ENCODE data around the gene TRIM41. TPM values are rescaled to one million over a fixed set of nuclear protein-coding genes. Genes with fewer than 3 reads are reported as not detected.

TRIM41 gene
- total and polyA plus RNA-seq, 2 of the 13 experiments (the other 11 are each of a cell fraction or from before 2014, with no cell fraction given), result 10.2 to 16.7 TPM

DNA sequence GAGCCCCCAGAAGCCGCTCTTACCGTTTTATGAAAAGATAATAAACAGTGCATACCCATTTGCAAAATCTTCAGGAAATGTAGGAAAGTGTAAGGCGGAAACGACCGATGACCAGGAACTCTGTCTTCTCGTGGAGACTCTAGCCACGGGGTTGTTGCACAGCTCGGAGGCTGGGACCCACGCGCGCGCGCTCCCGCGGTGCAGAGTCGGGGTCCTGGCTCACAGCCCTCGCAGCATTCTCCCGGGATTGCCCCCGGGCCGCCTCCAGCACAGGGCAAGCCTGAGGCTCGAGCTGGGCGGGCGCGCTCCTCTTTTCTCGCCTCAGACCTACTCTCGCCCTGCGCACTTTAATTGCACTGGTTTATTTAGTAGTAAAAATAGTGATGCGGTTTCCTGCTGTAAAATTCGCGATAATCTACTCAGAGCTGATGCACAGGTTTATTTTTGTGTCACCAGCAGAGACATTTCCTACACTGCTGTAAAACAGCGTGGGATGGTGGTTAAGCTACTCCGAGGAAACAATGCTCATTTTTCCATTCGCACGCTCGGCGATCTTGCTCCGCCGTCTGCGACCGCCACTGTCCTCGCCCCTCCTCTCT is 33.6 kb upstream of the TRIM41 start (continued):
- no peak for TF ChIP-seq ZNF441 (CRISPR knock-in tag; IDR thresholded peaks at IDR 0.05; ENCODE audit: borderline replicate concordance)
- no peak for TF ChIP-seq BRD4 (CRISPR knock-in tag; IDR thresholded peaks at IDR 0.05)
- no peak for TF ChIP-seq MTA3 (CRISPR knock-in tag; IDR thresholded peaks at IDR 0.05)
- TF ChIP-seq, protein P1, sequence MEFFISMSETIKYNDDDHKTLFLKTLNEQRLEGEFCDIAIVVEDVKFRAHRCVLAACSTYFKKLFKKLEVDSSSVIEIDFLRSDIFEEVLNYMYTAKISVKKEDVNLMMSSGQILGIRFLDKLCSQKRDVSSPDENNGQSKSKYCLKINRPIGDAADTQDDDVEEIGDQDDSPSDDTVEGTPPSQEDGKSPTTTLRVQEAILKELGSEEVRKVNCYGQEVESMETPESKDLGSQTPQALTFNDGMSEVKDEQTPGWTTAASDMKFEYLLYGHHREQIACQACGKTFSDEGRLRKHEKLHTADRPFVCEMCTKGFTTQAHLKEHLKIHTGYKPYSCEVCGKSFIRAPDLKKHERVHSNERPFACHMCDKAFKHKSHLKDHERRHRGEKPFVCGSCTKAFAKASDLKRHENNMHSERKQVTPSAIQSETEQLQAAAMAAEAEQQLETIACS (CRISPR knock-in tag; IDR thresholded peaks at IDR 0.05), result no peak
- TF ChIP-seq ZNF572 (CRISPR knock-in tag; IDR thresholded peaks at IDR 0.05), result no peak
- TF ChIP-seq, protein P2, sequence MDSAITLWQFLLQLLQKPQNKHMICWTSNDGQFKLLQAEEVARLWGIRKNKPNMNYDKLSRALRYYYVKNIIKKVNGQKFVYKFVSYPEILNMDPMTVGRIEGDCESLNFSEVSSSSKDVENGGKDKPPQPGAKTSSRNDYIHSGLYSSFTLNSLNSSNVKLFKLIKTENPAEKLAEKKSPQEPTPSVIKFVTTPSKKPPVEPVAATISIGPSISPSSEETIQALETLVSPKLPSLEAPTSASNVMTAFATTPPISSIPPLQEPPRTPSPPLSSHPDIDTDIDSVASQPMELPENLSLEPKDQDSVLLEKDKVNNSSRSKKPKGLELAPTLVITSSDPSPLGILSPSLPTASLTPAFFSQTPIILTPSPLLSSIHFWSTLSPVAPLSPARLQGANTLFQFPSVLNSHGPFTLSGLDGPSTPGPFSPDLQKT (CRISPR knock-in tag; IDR thresholded peaks at IDR 0.05; ENCODE audit: borderline replicate concordance), result no peak
- TF ChIP-seq, protein P3, sequence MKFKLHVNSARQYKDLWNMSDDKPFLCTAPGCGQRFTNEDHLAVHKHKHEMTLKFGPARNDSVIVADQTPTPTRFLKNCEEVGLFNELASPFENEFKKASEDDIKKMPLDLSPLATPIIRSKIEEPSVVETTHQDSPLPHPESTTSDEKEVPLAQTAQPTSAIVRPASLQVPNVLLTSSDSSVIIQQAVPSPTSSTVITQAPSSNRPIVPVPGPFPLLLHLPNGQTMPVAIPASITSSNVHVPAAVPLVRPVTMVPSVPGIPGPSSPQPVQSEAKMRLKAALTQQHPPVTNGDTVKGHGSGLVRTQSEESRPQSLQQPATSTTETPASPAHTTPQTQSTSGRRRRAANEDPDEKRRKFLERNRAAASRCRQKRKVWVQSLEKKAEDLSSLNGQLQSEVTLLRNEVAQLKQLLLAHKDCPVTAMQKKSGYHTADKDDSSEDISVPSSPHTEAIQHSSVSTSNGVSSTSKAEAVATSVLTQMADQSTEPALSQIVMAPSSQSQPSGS (CRISPR knock-in tag; IDR thresholded peaks at IDR 0.05), result no peak
- TF ChIP-seq PTBP1 (IDR thresholded peaks at IDR 0.05; ENCODE audit: low read depth, low read length, poor library complexity, severe bottlenecking), result no peak
- TF ChIP-seq RFXAP (CRISPR knock-in tag; IDR thresholded peaks at IDR 0.05; ENCODE audit: borderline replicate concordance), result no peak
- TF ChIP-seq HDAC1 (CRISPR knock-in tag; IDR thresholded peaks at IDR 0.05), result no peak
- TF ChIP-seq ZNF451 (CRISPR knock-in tag; IDR thresholded peaks at IDR 0.05), result no peak
- TF ChIP-seq ZSCAN29 (CRISPR knock-in tag; conservative IDR thresholded peaks at IDR 0.05), result no peak
- no peak for TF ChIP-seq REXO4 (CRISPR knock-in tag; IDR thresholded peaks at IDR 0.05; ENCODE audit: borderline replicate concordance)
- no peak for TF ChIP-seq CREM (IDR thresholded peaks at IDR 0.05)
- no peak for TF ChIP-seq CREM (CRISPR knock-in tag; IDR thresholded peaks at IDR 0.05)
- TF ChIP-seq ZNF546 (CRISPR knock-in tag; conservative IDR thresholded peaks at IDR 0.05), result no peak
- 0 out of 2 replicates have a peak, but pooled peaks have one; percentile 17 for TF ChIP-seq ZFP82 (CRISPR knock-in tag; IDR thresholded peaks at IDR 0.05; ENCODE audit: borderline replicate concordance)
